OCI-LY7 (cell line): Measurements from ENCODE around the gene ARL8B.

ENCODE experiments used
- EZH2phosphoT487 ChIP-seq: fragments of 200-600 bp; sonication (generic); IDR thresholded peaks from 2 replicates; pipeline ENCODE4 v1.6.1; 2018; ENCODE audit warnings: low read depth, borderline replicate concordance, mild to moderate bottlenecking, mixed run types, antibody characterized with exemption, low read length, moderate library complexity, mixed read lengths
- TF ChIP-seq, protein P1 (sequence below): fragments of 200-600 bp; sonication (generic); conservative IDR thresholded peaks from 2 replicates; pipeline ENCODE4 v1.5.1; 2014; ENCODE audit warnings: mild to moderate bottlenecking, antibody characterized with exemption, low read length, moderate library complexity, mixed read lengths

DNA sequence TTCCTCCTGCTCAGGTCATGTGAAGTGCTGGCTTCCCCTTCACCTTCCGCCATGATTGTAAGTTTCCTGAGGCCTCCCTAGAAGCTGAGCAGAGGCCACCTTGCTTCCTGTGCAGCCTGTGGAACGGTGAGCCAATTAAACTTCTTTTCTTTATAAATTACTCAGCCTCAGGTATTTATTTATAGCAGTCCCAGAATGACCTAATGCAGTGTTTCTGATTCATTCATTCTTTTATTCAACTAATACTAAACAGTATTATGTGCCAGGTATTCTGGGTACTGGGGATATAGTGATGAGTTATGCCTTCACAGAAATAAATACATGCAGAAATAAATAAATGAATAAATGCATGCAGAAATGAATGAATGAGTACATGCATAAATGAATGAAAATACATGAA is 107.3 kb downstream of the ARL8B start:
- TF ChIP-seq, protein P1, sequence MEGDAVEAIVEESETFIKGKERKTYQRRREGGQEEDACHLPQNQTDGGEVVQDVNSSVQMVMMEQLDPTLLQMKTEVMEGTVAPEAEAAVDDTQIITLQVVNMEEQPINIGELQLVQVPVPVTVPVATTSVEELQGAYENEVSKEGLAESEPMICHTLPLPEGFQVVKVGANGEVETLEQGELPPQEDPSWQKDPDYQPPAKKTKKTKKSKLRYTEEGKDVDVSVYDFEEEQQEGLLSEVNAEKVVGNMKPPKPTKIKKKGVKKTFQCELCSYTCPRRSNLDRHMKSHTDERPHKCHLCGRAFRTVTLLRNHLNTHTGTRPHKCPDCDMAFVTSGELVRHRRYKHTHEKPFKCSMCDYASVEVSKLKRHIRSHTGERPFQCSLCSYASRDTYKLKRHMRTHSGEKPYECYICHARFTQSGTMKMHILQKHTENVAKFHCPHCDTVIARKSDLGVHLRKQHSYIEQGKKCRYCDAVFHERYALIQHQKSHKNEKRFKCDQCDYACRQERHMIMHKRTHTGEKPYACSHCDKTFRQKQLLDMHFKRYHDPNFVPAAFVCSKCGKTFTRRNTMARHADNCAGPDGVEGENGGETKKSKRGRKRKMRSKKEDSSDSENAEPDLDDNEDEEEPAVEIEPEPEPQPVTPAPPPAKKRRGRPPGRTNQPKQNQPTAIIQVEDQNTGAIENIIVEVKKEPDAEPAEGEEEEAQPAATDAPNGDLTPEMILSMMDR, result no peak
- TF ChIP-seq EZH2phosphoT487, result no peak
